Uterus (tissue), 4 donors: ENCODE data around the gene VPS37D. TPM values are rescaled to one million over a fixed set of nuclear protein-coding genes. Genes with fewer than 3 reads are reported as not detected.

Experiments
- DNase-seq, 2 donors: peaks; one replicate each; pipeline ENCODE4 v3.0.0-alpha.2; 2019 to 2020
- H3K27ac ChIP-seq, 2 donors: fragments of 200-600 bp; sonication (generic); 1 replicate in 1 of 2; 2 replicates in 1 of 2; pipeline ENCODE4 v1.5.1; 2016 to 2018
- H3K27me3 ChIP-seq, 2 donors: fragments of 200-600 bp; sonication (generic); one replicate each; pipeline ENCODE4 v1.5.1; 2018 to 2019; ENCODE audit warnings: control low read depth in 1 of 2
- H3K36me3 ChIP-seq, 2 donors: fragments of 200-600 bp; sonication (generic); one replicate each; pipeline ENCODE4 v1.5.1; 2019; ENCODE audit warnings: control low read depth in 1 of 2
- H3K4me1 ChIP-seq, 2 donors: fragments of 200-600 bp; sonication (generic); one replicate each; pipeline ENCODE4 v1.5.1; 2018 to 2019; ENCODE audit warnings: control low read depth in 1 of 2
- H3K4me3 ChIP-seq, 2 donors: fragments of 200-600 bp; sonication (generic); 1 replicate in 1 of 2; 2 replicates in 1 of 2; pipeline ENCODE4 v1.5.1; 2018 to 2019; ENCODE audit warnings: mild to moderate bottlenecking in 1 of 2
- H3K9me3 ChIP-seq, 2 donors: fragments of 200-600 bp; sonication (generic); one replicate each; pipeline ENCODE4 v1.5.1; 2019; ENCODE audit warnings: control low read depth in 1 of 2
- POLR2A ChIP-seq, 2 donors: fragments of 450-650 bp; IDR thresholded peaks; one replicate each; pipeline ENCODE4 v1.6.1; 2016; ENCODE audit warnings: antibody characterized with exemption in 2 of 2, mild to moderate bottlenecking in 1 of 2, moderate library complexity in 1 of 2
- intact Hi-C: fragments of 100-400 bp; cut with DNase I; formaldehyde crosslinking; loops from one replicate; pipeline ENCODE4 v1.15.1; 2023; ENCODE audit warnings: low total_unique reads
- total RNA-seq, 4 donors: library from RNA; depleted of rRNA in 3 of 4; stranded (reverse); fragments of >200 nt in 3 of 4; gene quantifications; one replicate each; pipeline versions ENCODE4 v1.1.0 to v1.2.4, GENCODE V29; 2014 to 2023
- TF ChIP-seq, protein P1 (sequence below), 4 experiments: fragments of 200-600 bp in 2 of 4; fragments of 450-650 bp in 2 of 4; sonication (generic) in 2 of 4; IDR thresholded peaks; one replicate each; pipeline ENCODE4 v1.5.1; 2016 to 2019; ENCODE audit warnings: antibody characterized with exemption in 4 of 4, mild to moderate bottlenecking in 2 of 4, moderate library complexity in 1 of 4
- donor health status: DM: yes; HTN: yes; CAD: no.

Gene VPS37D
- total RNA-seq, 4 donors from 2014 or later: 6.7 to 9.3 (median 8.8) TPM; not detected in 1

DNA sequence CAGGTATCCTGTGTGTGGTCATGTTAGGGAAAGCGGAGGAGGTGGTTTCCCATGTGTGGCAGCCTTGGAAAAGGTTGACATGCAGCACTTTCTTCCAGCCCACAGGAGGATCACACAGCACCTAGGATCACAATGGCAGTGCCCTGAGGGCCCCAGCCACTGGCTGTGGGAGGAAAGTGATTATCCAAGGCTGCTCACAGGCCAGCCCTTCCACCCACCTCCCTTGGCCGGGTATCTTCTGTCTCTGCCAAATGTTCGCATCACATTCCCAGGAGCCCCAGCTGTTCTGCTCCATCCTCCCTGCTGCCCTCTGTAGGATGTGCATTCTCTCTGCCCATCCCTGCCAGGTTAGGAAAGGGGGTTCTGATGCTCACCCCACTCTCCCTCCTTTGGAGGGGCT is 40.8 kb upstream of the VPS37D start:
- no peak for TF ChIP-seq POLR2A (IDR thresholded peaks at IDR 0.05)
- TF ChIP-seq, protein P1, sequence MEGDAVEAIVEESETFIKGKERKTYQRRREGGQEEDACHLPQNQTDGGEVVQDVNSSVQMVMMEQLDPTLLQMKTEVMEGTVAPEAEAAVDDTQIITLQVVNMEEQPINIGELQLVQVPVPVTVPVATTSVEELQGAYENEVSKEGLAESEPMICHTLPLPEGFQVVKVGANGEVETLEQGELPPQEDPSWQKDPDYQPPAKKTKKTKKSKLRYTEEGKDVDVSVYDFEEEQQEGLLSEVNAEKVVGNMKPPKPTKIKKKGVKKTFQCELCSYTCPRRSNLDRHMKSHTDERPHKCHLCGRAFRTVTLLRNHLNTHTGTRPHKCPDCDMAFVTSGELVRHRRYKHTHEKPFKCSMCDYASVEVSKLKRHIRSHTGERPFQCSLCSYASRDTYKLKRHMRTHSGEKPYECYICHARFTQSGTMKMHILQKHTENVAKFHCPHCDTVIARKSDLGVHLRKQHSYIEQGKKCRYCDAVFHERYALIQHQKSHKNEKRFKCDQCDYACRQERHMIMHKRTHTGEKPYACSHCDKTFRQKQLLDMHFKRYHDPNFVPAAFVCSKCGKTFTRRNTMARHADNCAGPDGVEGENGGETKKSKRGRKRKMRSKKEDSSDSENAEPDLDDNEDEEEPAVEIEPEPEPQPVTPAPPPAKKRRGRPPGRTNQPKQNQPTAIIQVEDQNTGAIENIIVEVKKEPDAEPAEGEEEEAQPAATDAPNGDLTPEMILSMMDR (IDR thresholded peaks at IDR 0.05): no peak

DNA sequence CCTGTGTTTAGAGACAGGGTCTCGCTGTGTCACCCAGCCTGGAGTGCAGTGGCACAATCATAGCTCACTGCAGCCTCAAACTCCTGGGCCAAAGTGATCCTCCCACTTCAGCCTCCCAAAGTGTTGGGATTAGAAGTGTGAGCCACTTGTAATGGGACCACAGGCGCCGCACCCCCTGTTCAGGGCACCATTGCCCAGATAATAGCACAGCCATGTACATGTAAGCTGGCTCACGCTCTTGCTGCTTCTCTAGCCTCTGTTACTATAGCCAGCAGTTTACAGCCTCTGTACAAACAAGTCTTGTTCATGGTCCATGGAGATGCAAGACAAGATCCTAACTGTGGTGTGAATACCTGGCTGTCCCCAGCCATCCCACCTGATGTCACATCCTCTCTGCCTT is 39.1 kb upstream of the VPS37D start:
- TF ChIP-seq, protein P1 (IDR thresholded peaks at IDR 0.05): no peak
- no peak for TF ChIP-seq POLR2A (IDR thresholded peaks at IDR 0.05)
- DNase-seq: no peak
- intact Hi-C loops: no loop called here
- Histone ChIP-seq H3K27ac (no peak overlapping the region), H3K9me3 (no peaks in the 10 kb centered on the region), H3K27me3 (peaks cover 14 to 16% of the 10 kb centered on the region in 2 donors), H3K4me1 (peaks cover 0 to 7% of the 10 kb centered on the region in 2 donors), H3K4me3 (no peak overlapping the region), H3K36me3 (no peaks in the 10 kb centered on the region)

More for the DNA sequence above, 40.8 kb upstream of the VPS37D start:
- no peak for DNase-seq
- Histone ChIP-seq H3K4me1 (peaks cover 0 to 7% of the 10 kb centered on the region in 2 donors), H3K27me3 (peaks cover 18 to 24% of the 10 kb centered on the region in 2 donors), H3K36me3 (no peaks in the 10 kb centered on the region), H3K27ac (no peak overlapping the region), H3K4me3 (no peak overlapping the region), H3K9me3 (no peaks in the 10 kb centered on the region)
- intact Hi-C loops: no loop called here

GRCh38 chr7:73631558-73631957 is 36.1 kb upstream of the VPS37D start:
- intact Hi-C loops: no loop called here
- Histone ChIP-seq H3K36me3 (no peaks in the 10 kb centered on the region), H3K4me1 (no peaks in the 10 kb centered on the region), H3K9me3 (no peaks in the 10 kb centered on the region), H3K4me3 (no peak overlapping the region), H3K27me3 (no peaks in the 10 kb centered on the region), H3K27ac (no peak overlapping the region)
- no peak for TF ChIP-seq POLR2A (IDR thresholded peaks at IDR 0.05)
- TF ChIP-seq, protein P1 (IDR thresholded peaks at IDR 0.05): no peak
- no peak for DNase-seq

DNA sequence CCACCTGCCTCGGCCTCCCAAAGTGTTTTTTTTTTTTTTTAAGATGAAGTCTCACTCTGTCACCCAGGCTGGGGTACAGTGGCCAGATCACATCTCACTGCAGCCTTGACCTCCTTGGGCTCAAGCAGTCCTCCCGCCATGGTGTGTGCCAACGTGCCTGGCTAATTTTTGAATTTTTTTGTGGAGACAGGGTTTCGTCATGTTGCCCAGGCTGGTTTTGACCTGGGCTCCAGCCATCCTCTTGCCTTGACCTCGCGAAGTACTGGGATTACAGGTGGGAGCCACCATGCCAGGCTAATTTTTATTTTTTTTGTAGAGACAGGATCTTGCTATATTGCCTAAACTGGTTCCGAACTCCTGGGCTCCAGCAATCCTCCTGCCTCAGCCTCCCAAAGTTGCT is 34.3 kb upstream of the VPS37D start:
- no peak for TF ChIP-seq POLR2A (IDR thresholded peaks at IDR 0.05)
- TF ChIP-seq, protein P1 (IDR thresholded peaks at IDR 0.05): no peak
- H3K36me3 ChIP-seq: no peaks in the 10 kb centered on the region
- no peaks in the 10 kb centered on the region for H3K4me1 ChIP-seq
- H3K4me3 ChIP-seq: no peak overlapping the region
- no peak overlapping the region for H3K27ac ChIP-seq
- no peaks in the 10 kb centered on the region for H3K9me3 ChIP-seq
- no peaks in the 10 kb centered on the region for H3K27me3 ChIP-seq
- intact Hi-C loops: no loop called here
- no peak for DNase-seq

- Histone ChIP-seq H3K27ac (no peak overlapping the region), H3K4me1 (no peaks in the 10 kb centered on the region), H3K4me3 (no peak overlapping the region), H3K36me3 (no peaks in the 10 kb centered on the region), H3K27me3 (no peaks in the 10 kb centered on the region), H3K9me3 (no peaks in the 10 kb centered on the region)
- no peak for DNase-seq
- no peak for TF ChIP-seq POLR2A (IDR thresholded peaks at IDR 0.05)
- TF ChIP-seq, protein P1 (IDR thresholded peaks at IDR 0.05): no peak
- intact Hi-C loops: no loop called here
Observed at GRCh38 chr7:73633844-73634243, 33.8 kb upstream of the VPS37D start.
